GM18858 (cell line): Measurements from ENCODE around the gene SLC6A3.
"Not testable (repeated sequence)": the region's sequence is repeated elsewhere in the genome, so short reads cannot be mapped to it uniquely, and the experiment has no call there.

Experiments
- ATAC-seq: cut with Tn5 transposase; IDR thresholded peaks from one replicate; pipeline ENCODE4 v1.9.1; 2021; ENCODE audit not compliant: unreplicated experiment

Gene SLC6A3

DNA sequence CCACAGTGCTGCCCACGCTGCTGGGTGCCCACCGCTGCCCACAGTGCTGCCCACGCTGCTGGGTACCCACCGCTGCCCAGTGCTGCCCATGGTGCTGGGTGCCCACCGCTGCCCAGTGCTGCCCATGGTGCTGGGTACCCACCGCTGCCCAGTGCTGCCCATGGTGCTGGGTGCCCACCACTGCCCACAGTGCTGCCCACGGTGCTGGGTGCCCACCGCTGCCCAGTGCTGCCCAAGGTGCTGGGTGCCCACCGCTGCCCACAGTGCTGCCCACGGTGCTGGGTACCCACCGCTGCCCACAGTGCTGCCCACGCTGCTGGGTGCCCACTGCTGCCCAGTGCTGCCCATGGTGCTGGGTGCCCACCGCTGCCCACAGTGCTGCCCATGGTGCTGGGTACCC lies 22.7 kb downstream of the SLC6A3 start:
- not testable (repeated sequence) for ATAC-seq

DNA sequence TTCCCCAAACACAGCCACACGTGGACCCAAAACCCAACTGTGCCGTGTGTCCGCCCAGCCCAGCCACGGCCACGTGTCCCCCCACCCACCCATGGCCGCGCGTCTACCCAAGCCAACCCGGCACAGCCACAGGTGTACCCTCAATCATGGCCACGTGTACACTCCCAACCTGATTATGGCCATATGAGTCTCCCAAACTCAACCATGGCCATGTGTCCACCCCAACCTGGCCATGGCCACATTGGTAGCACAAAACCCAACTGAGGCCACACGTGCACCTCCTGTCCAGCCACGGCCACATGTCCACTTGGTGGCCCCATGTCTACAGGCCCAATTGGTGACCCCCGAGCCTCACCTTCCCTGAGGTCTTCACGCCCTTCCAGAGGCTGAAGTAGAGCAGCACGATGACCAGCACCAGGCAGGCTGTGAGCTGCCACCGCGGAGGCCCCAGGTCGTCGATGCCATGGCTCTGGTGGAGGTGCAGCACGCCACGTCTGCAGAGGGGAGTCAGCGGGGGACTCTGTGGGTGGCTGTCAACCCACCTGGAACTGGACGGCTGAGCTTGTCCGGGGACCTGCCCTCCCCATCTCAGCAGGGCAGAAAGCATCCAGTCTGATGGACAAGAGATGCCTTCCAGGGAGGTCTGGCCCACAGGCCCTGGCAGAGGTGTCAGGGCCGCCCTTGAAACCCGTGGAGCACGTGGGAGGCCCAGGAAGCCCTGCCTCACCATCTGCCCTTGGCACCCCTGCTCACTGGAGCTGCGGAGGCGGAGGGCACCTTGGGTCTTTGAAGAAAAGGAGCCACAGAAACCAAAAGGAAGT lies 23.5 kb downstream of the SLC6A3 start:
- no peak for ATAC-seq

DNA sequence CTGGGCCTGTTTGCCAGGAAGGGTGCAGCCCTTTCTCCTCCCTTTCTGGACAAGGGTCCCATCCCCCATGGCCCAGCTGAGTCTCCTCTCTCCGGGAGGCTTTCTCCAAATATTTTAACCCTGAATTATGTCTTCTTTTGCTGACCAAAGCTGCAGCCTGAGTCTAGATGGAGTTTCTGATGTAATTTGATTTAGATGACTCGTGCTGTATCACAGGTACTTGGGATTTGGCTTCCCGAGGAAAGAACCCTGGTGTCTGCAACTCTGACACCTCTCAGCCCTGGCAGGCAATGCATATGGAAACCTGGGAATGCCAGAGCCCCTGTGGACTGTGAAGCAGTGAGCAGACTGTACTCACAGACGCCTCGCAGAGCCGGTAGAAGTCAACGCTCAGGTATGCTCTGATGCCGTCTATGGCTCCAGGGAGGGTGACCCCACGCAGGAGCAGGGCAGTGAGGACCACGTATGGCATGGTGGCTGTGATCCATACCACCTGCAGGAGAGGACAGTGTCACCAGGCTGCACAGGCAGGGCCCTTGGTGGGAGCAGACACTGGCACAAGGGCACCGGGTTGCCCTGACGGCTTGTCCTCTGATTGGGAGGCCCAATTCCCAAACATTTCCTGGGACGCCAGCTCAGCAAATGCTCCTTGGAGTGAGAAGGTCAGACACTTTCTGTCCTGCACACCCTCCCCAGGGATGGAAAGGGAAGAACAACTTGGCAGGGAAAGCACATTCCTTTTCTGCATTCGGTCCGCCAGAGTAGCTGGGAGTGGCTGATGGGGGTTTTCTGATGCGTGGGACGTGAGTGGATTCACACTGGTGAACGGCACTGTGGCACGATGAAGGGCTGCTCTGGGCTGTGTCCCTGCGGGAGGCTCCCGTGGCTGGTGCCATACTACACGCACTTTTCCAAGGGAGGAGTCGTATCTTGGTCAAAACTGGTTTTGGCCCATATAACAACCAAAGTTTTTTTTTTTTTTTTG lies 24.7 kb downstream of the SLC6A3 start:
- no peak for ATAC-seq

DNA sequence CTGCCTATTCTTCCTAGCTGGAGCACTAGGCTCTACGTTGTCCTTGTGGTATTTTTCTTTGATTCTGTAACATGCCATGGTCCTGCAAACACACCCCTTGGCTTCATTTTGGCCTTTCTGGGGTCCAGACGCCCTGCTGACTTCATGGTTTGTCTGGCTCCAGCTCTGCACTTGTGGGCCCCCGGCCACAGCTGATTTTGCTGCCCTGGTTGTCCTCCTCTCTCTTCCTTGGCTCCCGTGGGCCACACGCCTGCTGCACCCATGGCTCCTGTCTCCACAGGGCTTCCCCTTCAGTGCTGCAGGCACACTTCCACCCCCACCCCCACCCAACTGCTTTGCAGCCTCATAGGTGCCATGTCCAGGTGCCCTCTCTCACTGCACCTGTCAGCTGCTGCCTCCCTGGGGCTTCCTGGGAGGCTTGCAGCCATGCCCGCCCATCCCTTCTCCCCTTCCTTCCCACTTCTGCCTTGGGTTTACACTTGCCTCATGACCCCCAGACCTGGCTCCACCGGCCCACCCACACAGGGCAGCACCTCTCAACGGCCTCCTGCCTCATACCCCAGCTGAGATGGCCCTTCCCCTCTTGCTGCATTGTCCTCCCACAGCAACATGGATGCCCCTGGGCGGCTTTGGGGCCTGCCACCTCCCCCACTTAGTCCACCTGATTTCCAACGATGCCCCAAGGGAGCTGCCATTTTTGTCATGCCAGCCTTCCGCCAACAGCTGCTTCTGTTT lies 25.6 kb downstream of the SLC6A3 start:
- no peak for ATAC-seq

DNA sequence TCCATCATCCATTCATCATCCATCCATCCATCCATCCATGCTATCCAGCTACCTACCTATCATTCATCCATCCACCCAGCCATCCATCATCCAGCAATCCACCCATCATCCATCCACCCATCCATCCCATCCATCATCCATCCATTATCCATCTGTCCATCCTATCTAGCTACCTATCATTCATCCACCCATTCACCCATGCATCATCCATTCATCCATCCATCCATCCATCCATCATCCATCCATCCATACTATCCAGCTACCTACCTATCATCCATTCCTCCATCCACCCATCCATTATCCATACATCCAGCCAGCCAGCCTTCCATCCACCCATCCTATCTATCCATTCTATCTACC lies 26.3 kb downstream of the SLC6A3 start:
- ATAC-seq: no peak

DNA sequence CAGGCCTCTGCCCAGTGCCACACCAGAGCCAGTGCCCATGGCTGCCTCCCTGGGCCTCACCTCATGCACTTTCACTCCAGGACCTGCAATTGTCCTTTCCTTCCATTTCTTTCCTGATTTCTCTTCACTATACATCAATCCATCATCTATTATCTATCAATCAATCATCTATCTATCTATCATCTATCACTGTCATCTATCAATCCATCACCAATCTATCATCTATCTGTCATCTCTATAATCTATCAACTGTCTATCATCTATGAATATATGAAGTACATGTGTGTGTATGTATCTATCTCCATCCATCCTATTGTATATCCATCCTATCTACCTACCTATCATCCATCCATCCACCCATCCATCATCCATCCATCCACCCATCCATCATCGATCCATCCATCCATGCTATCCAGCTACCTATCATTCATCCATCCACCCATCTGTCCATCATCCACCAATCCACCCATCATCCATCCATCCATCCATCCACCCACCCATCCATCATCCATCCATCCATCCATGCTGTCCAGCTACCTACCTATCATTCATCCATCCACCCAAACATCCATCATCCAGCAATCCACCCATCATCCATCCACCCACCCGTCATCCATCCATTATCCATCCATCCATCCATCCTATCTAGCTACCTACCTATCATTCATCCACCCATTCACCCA lies 26.9 kb downstream of the SLC6A3 start:
- ATAC-seq: no peak

DNA sequence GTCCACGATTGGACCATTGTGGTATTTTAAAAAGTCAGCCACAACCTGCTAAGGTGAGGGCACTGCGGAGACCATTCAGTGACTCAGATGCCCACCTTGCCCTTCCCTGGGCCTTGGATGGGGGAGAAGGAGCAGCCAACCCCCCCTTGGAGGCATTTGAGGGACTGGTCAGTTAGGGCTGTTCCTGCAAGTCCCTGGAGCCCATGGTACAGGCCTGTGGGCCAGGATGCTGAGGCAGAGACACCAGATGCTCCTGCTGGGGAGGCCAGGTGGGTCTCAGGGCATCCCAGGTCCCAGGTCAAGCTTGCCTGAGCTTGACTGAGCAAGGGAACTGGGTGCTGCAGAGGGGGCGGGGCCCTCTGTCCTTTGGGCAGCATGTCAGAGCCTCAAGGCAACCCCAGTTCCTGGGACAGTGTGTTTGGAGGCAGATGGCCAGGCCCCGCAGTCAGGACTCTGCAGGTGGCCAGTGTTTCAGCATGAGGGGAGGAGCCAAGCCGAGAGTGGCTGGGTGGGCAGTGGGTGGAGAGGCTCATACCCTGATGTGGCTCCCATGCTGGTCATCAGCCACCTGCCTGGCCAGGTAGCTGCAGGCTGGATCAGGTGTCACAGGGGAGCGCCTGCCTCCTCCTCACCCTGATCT lies 27.5 kb downstream of the SLC6A3 start:
- ATAC-seq: no peak

DNA sequence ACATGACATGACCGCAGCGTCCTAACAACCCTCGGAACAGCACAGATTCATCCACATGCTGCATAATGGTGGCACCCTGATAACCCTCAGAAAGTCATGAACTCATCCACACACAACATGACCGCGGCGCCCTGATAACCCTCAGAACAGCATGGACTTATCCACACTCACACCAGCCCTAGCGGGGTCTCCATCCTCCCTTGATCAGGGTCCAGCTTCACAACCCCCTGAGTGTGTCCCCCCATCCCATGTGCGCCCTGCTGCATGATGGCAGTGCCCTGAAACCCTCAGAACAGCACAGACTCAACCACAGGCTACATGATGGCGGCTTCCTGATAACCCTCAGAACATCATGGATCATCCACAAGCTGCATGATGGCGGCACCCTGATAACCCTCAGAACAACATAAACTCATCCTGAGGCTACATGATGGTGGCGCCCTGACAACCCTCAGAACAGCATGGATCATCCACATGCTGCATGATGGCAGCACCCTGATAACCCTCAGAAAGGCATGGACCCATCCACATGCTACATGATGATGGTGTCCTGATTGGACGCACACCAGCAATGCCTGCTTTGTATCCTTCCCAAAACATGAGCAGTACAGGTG lies 28.3 kb downstream of the SLC6A3 start:
- no peak for ATAC-seq

DNA sequence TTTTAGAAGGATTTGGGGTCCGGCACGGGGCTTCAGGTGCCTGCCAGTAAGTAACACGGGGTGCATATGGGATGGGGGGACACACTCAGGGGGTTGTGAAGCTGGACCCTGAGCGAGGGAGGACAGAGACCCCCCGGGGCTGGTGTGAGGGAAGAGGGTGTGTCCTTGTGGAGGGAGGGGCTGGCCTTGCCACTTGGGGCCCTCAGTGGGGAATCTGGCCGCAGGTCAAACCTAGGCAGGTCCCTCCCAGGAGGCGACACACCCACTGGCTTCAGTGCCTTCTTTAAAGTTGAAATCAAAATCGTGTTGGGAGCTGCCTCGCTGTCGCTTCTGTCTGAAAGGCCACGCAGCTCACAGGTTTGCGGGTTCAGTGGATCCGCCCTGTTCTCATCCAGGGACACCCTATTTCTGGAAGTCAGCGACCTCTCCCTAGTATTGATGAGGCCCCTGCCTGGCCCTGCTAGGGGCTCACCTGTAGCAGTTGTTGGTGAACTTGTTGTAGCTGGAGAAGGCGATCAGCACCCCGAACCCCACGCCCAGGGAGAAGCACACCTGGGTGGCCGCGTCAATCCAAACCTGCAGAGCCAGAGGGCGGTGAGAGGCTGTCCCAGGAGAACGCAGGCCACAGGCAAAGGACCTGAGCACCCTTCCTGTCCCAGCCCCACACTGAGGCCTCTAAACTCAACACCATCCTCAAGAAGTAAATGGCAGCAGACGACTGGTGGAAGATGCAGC lies 29.4 kb downstream of the SLC6A3 start:
- no peak for ATAC-seq

DNA sequence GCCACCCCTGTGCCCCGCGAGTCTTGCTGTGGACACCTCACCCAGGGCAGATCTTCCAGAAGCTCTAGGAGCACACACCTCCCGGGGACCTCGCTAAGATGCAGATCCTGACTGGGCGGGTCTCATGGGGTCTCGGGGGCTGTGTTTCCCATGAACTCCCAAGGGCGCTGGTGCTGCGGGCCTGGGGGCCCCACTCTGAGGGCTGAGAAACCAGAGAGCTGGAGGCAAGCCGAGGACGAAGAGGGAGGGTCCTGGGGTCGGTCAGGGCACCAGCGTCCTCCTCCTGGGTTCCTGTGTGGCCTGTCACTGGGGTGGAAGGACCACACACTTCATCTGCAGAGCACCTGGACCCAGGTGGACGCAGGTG lies 30.2 kb downstream of the SLC6A3 start:
- ATAC-seq: no peak

DNA sequence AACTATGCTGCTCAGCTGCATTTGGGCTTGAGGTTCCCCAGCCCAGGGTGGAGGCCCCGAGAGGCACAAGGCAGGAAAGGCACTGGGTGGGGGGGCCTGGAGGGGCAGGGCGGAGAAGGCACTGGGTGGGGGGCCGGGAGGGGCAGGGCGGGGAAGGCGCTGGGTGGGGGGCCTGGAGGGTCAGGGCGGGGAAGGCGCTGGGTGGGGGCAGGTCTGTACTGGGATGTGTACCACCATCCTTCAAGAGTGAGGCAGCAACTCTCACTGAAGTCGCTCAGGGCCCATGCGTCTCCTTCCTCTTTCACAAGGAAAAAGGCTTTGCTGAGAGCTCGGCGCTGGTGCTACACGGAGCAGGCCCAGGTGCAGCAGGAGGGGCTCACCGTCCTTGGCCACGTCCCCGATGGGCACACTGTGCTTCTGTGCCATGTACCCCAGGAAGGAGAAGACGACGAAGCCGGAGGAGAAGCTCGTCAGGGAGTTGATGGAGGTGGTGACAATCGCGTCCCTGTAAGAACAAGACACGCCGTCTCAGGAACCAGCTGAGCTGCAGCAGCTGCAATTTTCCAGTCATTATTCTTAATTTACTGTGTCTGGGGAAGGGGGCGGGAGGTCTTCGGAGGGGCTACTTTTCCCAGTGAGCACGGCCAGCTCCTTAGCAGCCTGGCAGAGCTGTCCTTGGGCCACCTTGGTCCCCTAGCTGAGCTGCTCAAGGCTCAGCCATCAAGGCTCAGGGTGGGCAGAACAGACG lies 30.8 kb downstream of the SLC6A3 start:
- ATAC-seq: no peak

DNA sequence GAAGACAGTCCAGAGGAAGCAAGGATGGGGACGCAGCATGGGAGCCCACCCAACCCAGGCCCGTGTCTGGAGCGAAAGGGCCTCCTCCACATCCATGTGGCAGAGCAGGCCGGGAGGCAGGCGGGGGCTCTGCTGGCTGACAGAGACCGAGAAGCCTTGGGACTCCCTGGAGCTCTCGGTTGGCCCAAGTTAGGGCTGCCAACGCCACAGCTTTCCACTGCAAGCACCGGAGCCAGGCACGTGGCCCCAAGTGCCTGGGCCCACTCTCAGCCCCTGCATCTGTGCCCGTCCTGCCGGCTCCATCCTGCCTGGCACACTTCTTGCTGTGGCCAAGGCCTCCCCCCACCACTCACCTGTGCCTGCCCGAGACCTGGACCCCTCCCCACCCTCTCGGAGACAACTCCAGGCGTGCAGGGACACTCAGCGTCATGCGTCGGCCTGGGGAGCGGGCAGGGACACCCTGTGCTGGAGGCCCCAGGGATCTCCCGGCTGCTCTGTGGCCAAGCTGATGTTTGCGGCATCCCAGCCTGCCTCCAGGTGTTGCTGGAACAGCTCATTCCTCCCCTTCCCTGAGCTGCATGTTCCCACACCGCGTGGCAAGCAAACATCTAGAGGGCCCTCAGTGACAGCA lies 31.5 kb downstream of the SLC6A3 start:
- no peak for ATAC-seq

DNA sequence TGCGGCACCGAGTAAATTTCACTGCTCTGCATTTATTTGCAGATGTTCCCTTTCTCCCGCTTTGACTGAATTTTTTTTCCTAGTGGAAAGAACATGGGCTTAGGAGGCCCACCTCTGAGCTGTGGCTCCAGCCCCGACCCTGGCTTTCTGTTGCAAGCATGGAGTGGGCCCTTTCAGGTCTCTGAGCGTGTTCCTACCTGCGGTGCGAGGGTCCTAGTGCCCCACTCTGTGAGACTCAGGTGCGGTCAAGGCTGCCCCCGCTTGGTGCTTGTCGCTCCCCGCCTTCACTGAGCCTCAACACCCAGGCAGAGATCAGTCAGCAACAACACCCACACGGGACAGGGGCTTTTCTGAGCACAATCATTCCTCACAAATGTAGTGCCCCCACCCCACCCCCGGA lies 32.0 kb downstream of the SLC6A3 start:
- no peak for ATAC-seq

DNA sequence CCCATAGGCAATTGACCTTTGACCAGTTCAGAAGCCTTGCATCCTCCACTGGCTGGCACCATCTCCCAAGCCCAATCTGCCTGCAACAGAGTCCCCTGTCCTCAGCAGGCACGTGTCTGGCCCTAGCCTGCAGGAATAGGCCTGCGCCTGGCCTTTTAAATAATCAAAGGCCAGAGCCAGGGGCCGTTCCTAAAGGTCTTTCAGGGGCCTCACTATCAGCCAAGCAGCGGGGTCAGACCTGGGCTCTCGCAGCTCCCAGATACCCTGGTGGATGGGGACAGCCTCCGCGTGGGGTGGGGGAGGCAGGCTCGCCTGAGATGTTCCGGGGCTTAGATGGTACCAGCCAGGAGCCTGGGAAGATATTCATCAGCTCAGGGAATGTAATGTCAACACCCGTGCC lies 32.6 kb downstream of the SLC6A3 start:
- no peak for ATAC-seq

DNA sequence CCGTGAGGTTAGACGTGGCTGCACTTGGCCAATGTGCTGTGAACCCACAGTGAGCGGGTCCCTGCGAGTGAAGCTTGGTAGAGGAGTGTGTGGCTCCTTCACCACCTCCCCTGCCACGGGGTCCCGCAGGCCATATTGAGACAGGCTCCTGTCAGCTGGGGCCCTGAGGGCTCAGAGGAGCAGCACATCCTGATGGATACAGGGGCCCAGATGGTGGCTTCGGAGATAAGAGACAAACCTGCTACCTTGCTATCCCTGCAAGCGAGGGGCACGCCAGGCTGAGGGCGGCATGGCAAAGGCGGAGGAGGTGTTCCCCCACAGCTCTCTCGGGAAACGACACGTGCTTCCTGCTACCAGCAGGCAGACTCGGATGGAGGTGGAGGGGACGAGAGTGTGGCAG lies 33.1 kb downstream of the SLC6A3 start:
- ATAC-seq: no peak

DNA sequence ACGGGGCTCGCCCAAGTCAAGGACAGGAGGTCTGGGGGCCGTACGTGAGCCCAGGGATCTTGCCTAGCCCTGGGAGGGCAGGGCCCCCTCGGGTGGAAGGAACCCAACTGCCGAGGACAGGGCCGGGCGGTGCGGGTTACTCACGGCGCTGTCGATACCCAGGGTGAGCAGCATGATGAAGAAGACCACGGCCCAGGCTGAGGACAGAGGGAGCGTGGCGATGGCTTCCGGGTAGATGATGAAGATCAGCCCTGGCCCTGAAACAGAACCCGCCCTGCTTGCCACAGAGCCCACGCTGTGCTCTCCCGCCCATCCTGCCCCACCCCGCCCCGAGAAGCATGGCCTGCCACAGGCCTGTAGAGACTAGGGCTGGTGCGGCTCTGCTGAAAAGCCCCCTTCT lies 34.1 kb downstream of the SLC6A3 start:
- no peak for ATAC-seq

DNA sequence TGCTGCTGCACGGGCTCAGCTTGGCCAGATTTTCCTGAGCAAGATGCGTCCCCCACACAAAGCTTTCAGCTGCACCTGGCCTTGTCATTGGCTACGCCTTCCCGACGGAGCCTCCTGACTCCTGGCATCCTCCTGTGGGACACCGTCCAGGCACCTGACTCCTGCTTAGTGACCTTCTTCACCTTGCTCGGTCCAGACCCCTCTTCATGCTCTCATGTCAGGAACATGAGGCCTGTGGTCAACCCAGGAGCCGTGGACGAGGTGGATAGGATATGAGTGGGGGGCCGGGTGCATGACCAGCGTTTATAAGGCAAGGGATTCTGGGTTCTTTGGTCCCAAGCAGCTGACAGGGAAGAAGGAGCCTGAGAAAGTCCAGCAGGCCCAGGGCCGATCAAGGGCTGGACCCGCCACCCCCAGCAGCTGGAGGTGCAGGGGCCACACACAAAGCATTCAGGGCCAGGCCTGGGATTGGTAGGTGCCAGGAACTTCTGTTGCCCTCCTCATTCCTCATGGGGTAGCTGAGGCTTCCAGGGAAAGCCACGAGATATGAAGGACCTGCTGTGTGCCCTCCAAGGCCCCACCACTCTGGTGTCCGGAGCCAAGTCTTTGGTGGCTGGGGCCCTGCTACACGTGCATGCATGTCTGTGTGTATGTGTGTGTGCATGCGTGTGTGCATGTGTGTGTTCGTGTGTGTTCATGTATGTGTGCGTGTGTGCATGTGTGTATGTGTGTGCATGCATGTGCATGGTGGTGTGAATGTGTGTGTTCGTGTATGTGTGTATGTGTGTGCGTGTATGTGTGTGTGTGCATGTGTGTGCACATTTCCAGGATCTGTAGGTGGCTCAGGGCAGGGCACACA lies 34.9 kb downstream of the SLC6A3 start:
- ATAC-seq: no peak
